Loucy (cell line): ENCODE results near the gene NTSR2.

Experiments used
- CTCF ChIP-seq: fragments of 200-600 bp; sonication (generic); conservative IDR thresholded peaks from 2 replicates; pipeline ENCODE4 v1.5.1; 2014; ENCODE audit warnings: mild to moderate bottlenecking, antibody characterized with exemption, low read length
- EZH2phosphoT487 ChIP-seq: fragments of 200-600 bp; IDR thresholded peaks from 2 replicates; pipeline ENCODE4 v1.6.1; 2018; ENCODE audit warnings: antibody characterized with exemption, mild to moderate bottlenecking, moderate library complexity, borderline replicate concordance

GRCh38 chr2:11639503-11639902 is 30.5 kb downstream of the NTSR2 start:
- TF ChIP-seq CTCF (no peak), EZH2phosphoT487 (no peak)
